ENCODE measurements around the gene SLC16A10. TPM values are rescaled to one million over a fixed set of nuclear protein-coding genes. Genes with fewer than 3 reads are reported as not detected.
"Not testable (repeated sequence)": the region's sequence is repeated elsewhere in the genome, so short reads cannot be mapped to it uniquely, and the experiment has no call there.

The SLC16A10 gene
- total RNA-seq, 3 donors from 2014 or later = 4.1 to 6.0 (median 5.8) TPM

GRCh38 chr6:111134236-111134869, 47.0 kb downstream of the SLC16A10 start:
- H3K4me3 Mint-ChIP-seq; DNase-seq; ATAC-seq; H3K9me3 Mint-ChIP-seq; H3K36me3 Mint-ChIP-seq (ENCODE audit: insufficient read depth); H3K27me3 Mint-ChIP-seq (ENCODE audit: low read depth); H3K4me1 Mint-ChIP-seq (ENCODE audit: low read depth): not testable (repeated sequence)

GRCh38 chr6:111137489-111138093, 50.3 kb downstream of the SLC16A10 start:
- DNase-seq; H3K36me3 Mint-ChIP-seq (ENCODE audit: insufficient read depth); ATAC-seq; H3K4me3 Mint-ChIP-seq; H3K9me3 Mint-ChIP-seq; H3K4me1 Mint-ChIP-seq (ENCODE audit: low read depth); H3K27me3 Mint-ChIP-seq (ENCODE audit: low read depth): not testable (repeated sequence)

GRCh38 chr6:111147440-111147839, 60.1 kb downstream of the SLC16A10 start:
- Mint-ChIP-seq H3K27me3 (ENCODE audit: low read depth) (no peaks in the 10 kb centered on the region), H3K4me3 (no peak overlapping the region), H3K4me1 (ENCODE audit: low read depth) (no peaks in the 10 kb centered on the region), H3K9me3 (no peaks in the 10 kb centered on the region), H3K36me3 (ENCODE audit: insufficient read depth) (no peaks in the 10 kb centered on the region)
- DNase-seq (no peak), ATAC-seq (no peak)

GRCh38 chr6:111148110-111148509, 60.8 kb downstream of the SLC16A10 start:
- H3K36me3 Mint-ChIP-seq (ENCODE audit: insufficient read depth) = no peaks in the 10 kb centered on the region
- no peaks in the 10 kb centered on the region for H3K4me1 Mint-ChIP-seq (ENCODE audit: low read depth)
- no peak overlapping the region for H3K4me3 Mint-ChIP-seq
- no peaks in the 10 kb centered on the region for H3K9me3 Mint-ChIP-seq
- DNase-seq (no peak), ATAC-seq (no peak)
- no peaks in the 10 kb centered on the region for H3K27me3 Mint-ChIP-seq (ENCODE audit: low read depth)

GRCh38 chr6:111150577-111150976, 63.3 kb downstream of the SLC16A10 start:
- H3K27me3 Mint-ChIP-seq (ENCODE audit: low read depth) = peaks cover 2% of the 10 kb centered on the region
- no peak for ATAC-seq
- no peaks in the 10 kb centered on the region for H3K9me3 Mint-ChIP-seq
- peaks cover 4% of the 10 kb centered on the region for H3K4me1 Mint-ChIP-seq (ENCODE audit: low read depth)
- H3K36me3 Mint-ChIP-seq (ENCODE audit: insufficient read depth) = no peaks in the 10 kb centered on the region
- H3K4me3 Mint-ChIP-seq = no peak overlapping the region
- no peak for DNase-seq

GRCh38 chr6:111154981-111155380, 67.7 kb downstream of the SLC16A10 start:
- no peak for DNase-seq
- peaks cover 2% of the 10 kb centered on the region for H3K27me3 Mint-ChIP-seq (ENCODE audit: low read depth)
- peaks cover 21% of the 10 kb centered on the region for H3K4me1 Mint-ChIP-seq (ENCODE audit: low read depth)
- peak; percentile 92 to 97 for ATAC-seq
- peaks cover 3% of the 10 kb centered on the region for H3K9me3 Mint-ChIP-seq
- no peak overlapping the region for H3K4me3 Mint-ChIP-seq
- H3K36me3 Mint-ChIP-seq (ENCODE audit: insufficient read depth) = no peaks in the 10 kb centered on the region

GRCh38 chr6:111157412-111157811, 70.1 kb downstream of the SLC16A10 start:
- DNase-seq (no peak), ATAC-seq (peak in 1 of 2 donors; percentile 36)
- H3K4me3 Mint-ChIP-seq = no peak overlapping the region
- H3K27me3 Mint-ChIP-seq (ENCODE audit: low read depth) = peaks cover 2% of the 10 kb centered on the region
- peaks cover 7% of the 10 kb centered on the region for H3K9me3 Mint-ChIP-seq
- H3K4me1 Mint-ChIP-seq (ENCODE audit: low read depth) = peaks cover 27% of the 10 kb centered on the region
- H3K36me3 Mint-ChIP-seq (ENCODE audit: insufficient read depth) = peaks cover 4% of the 10 kb centered on the region

GRCh38 chr6:111159633-111160032, 72.3 kb downstream of the SLC16A10 start:
- ATAC-seq (peak; percentile 64 to 71), DNase-seq (no peak)
- Mint-ChIP-seq H3K27me3 (ENCODE audit: low read depth) (no peaks in the 10 kb centered on the region), H3K36me3 (ENCODE audit: insufficient read depth) (peaks cover 7% of the 10 kb centered on the region), H3K4me3 (no peak overlapping the region), H3K4me1 (ENCODE audit: low read depth) (peaks cover 26% of the 10 kb centered on the region), H3K9me3 (peaks cover 11% of the 10 kb centered on the region)

- ATAC-seq = no peak
- Mint-ChIP-seq H3K36me3 (ENCODE audit: insufficient read depth) (peaks cover 7% of the 10 kb centered on the region), H3K9me3 (peaks cover 11% of the 10 kb centered on the region)
These were observed 74.3 kb downstream of the SLC16A10 start for GRCh38 chr6:111161650-111162049.

GRCh38 chr6:111162504-111162903, 75.2 kb downstream of the SLC16A10 start:
- no peak for ATAC-seq
- Mint-ChIP-seq H3K4me3 (no peak overlapping the region), H3K4me1 (ENCODE audit: low read depth) (peaks cover 14% of the 10 kb centered on the region), H3K9me3 (peaks cover 11% of the 10 kb centered on the region), H3K36me3 (ENCODE audit: insufficient read depth) (peaks cover 7% of the 10 kb centered on the region), H3K27me3 (ENCODE audit: low read depth) (no peaks in the 10 kb centered on the region)
- no peak for DNase-seq

More at GRCh38 chr6:111161650-111162049, 74.3 kb downstream of the SLC16A10 start:
- H3K4me1 Mint-ChIP-seq (ENCODE audit: low read depth) = peaks cover 19% of the 10 kb centered on the region
- H3K4me3 Mint-ChIP-seq = no peak overlapping the region
- no peak for DNase-seq
- H3K27me3 Mint-ChIP-seq (ENCODE audit: low read depth) = no peaks in the 10 kb centered on the region

- no peak for ATAC-seq
- Mint-ChIP-seq H3K4me3 (no peak overlapping the region), H3K36me3 (ENCODE audit: insufficient read depth) (no peaks in the 10 kb centered on the region), H3K27me3 (ENCODE audit: low read depth) (no peaks in the 10 kb centered on the region), H3K9me3 (no peaks in the 10 kb centered on the region), H3K4me1 (ENCODE audit: low read depth) (peaks cover 15% of the 10 kb centered on the region)
- no peak for DNase-seq
These were observed 84.5 kb downstream of the SLC16A10 start for GRCh38 chr6:111171577-111172400.

- H3K36me3 Mint-ChIP-seq (ENCODE audit: insufficient read depth) = peaks cover 2% of the 10 kb centered on the region
These were observed 85.3 kb downstream of the SLC16A10 start for GRCh38 chr6:111172563-111172962.

GRCh38 chr6:111173341-111173740, 86.0 kb downstream of the SLC16A10 start:
- Mint-ChIP-seq H3K9me3 (no peaks in the 10 kb centered on the region), H3K27me3 (ENCODE audit: low read depth) (no peaks in the 10 kb centered on the region), H3K4me3 (no peak overlapping the region), H3K36me3 (ENCODE audit: insufficient read depth) (peaks cover 2% of the 10 kb centered on the region), H3K4me1 (ENCODE audit: low read depth) (peaks cover 15% of the 10 kb centered on the region)
- DNase-seq (no peak), ATAC-seq (no peak)

More at GRCh38 chr6:111172563-111172962, 85.3 kb downstream of the SLC16A10 start:
- no peak for ATAC-seq
- peaks cover 15% of the 10 kb centered on the region for H3K4me1 Mint-ChIP-seq (ENCODE audit: low read depth)
- no peaks in the 10 kb centered on the region for H3K27me3 Mint-ChIP-seq (ENCODE audit: low read depth)
- no peak for DNase-seq
- no peaks in the 10 kb centered on the region for H3K9me3 Mint-ChIP-seq
- H3K4me3 Mint-ChIP-seq = no peak overlapping the region

- DNase-seq (no peak), ATAC-seq (no peak)
- H3K27me3 Mint-ChIP-seq (ENCODE audit: low read depth) = no peaks in the 10 kb centered on the region
- no peaks in the 10 kb centered on the region for H3K9me3 Mint-ChIP-seq
- H3K4me3 Mint-ChIP-seq = no peak overlapping the region
- peaks cover 15% of the 10 kb centered on the region for H3K4me1 Mint-ChIP-seq (ENCODE audit: low read depth)
- H3K36me3 Mint-ChIP-seq (ENCODE audit: insufficient read depth) = peaks cover 2% of the 10 kb centered on the region
These were observed 86.6 kb downstream of the SLC16A10 start for GRCh38 chr6:111173946-111174345.
